Type B pancreatic cell (in vitro differentiated cells): ENCODE results near the gene CYFIP1. TPM values are rescaled to one million over a fixed set of nuclear protein-coding genes. Genes with fewer than 3 reads are reported as not detected.
A peak's percentile ranks its signal among the peaks of the same experiment; 100 is the strongest.

ENCODE experiments used
- DNase-seq: peaks from one replicate; pipeline ENCODE4 v3.0.0; 2021; ENCODE audit warnings: mixed read lengths; ENCODE audit not compliant: unreplicated experiment; ENCODE audit errors: extremely low spot score
- H3K27ac Mint-ChIP-seq: 2 replicates; pipeline ENCODE4 v1.8.0; 2021; ENCODE audit warnings: mild to moderate bottlenecking, mixed read lengths
- H3K27me3 Mint-ChIP-seq: 2 replicates; pipeline ENCODE4 v1.8.0; 2021; ENCODE audit warnings: mixed read lengths
- H3K36me3 Mint-ChIP-seq: 2 replicates; pipeline ENCODE4 v1.8.0; 2021; ENCODE audit warnings: mixed read lengths
- H3K4me1 Mint-ChIP-seq: one replicate; pipeline ENCODE4 v1.8.0; 2021; ENCODE audit warnings: mixed read lengths; ENCODE audit not compliant: unreplicated experiment
- H3K4me3 Mint-ChIP-seq: 2 replicates; pipeline ENCODE4 v1.8.0; 2021; ENCODE audit warnings: mild to moderate bottlenecking, mixed read lengths
- H3K9me3 Mint-ChIP-seq: 2 replicates; pipeline ENCODE4 v1.8.0; 2021; ENCODE audit warnings: mixed read lengths
- CTCF ChIP-seq: fragments of 200-600 bp; sonication (generic); conservative IDR thresholded peaks from 2 replicates; pipeline ENCODE4 v1.5.0; 2021; ENCODE audit warnings: antibody characterized with exemption, mild to moderate bottlenecking
- total RNA-seq: library from RNA; stranded (reverse); gene quantifications from 2 replicates; pipeline ENCODE4 v1.2.1, GENCODE V29; 2021; ENCODE audit warnings: low replicate concordance

Gene CYFIP1
- total RNA-seq, 1 donor from 2014 or later = 108 TPM

DNA sequence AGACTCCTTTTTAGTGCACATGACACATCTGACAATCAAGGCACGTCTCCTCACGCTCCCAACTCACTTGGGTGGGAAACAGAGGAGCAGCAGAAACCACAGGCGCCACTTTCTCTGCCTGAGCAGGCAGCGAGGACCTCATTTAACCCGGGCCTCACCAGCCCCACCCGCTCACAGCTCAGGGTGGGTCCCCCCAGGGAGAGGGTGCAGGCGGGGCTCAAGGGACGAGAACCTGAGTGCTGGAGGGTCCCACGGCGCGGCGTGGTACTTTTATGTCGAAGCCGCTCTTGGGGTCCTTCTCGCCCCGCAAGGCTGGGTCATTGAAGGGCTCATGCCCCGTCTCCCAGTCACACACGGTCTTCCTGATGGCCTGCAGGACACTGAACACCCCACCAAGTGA, 62.6 kb downstream of the CYFIP1 start:
- Mint-ChIP-seq H3K4me1 (no peaks in the 10 kb centered on the region), H3K4me3 (no peak overlapping the region), H3K27me3 (no peaks in the 10 kb centered on the region), H3K27ac (peak overlapping the region; percentile 9), H3K9me3 (no peaks in the 10 kb centered on the region), H3K36me3 (peaks cover 19% of the 10 kb centered on the region)
- no peak for DNase-seq
- no peak for TF ChIP-seq CTCF

- no peak for DNase-seq
- Mint-ChIP-seq H3K9me3 (no peaks in the 10 kb centered on the region), H3K4me1 (no peaks in the 10 kb centered on the region), H3K4me3 (no peak overlapping the region), H3K36me3 (peaks cover 20% of the 10 kb centered on the region), H3K27ac (peak overlapping the region; percentile 9), H3K27me3 (no peaks in the 10 kb centered on the region)
- no peak for TF ChIP-seq CTCF
These were observed 63.4 kb downstream of the CYFIP1 start for GRCh38 chr15:22916606-22917350.

GRCh38 chr15:22915866-22916515, 64.2 kb downstream of the CYFIP1 start:
- Mint-ChIP-seq H3K4me3 (no peak overlapping the region), H3K9me3 (no peaks in the 10 kb centered on the region), H3K36me3 (peaks cover 22% of the 10 kb centered on the region), H3K27me3 (no peaks in the 10 kb centered on the region), H3K4me1 (no peaks in the 10 kb centered on the region), H3K27ac (no peak overlapping the region)
- no peak for TF ChIP-seq CTCF
- no peak for DNase-seq

GRCh38 chr15:22913646-22914380, 66.4 kb downstream of the CYFIP1 start:
- no peaks in the 10 kb centered on the region for H3K9me3 Mint-ChIP-seq
- peaks cover 29% of the 10 kb centered on the region for H3K36me3 Mint-ChIP-seq
- H3K27ac Mint-ChIP-seq = no peak overlapping the region
- H3K27me3 Mint-ChIP-seq = no peaks in the 10 kb centered on the region
- no peaks in the 10 kb centered on the region for H3K4me1 Mint-ChIP-seq
- no peak overlapping the region for H3K4me3 Mint-ChIP-seq
- TF ChIP-seq CTCF = no peak
- no peak for DNase-seq

DNA sequence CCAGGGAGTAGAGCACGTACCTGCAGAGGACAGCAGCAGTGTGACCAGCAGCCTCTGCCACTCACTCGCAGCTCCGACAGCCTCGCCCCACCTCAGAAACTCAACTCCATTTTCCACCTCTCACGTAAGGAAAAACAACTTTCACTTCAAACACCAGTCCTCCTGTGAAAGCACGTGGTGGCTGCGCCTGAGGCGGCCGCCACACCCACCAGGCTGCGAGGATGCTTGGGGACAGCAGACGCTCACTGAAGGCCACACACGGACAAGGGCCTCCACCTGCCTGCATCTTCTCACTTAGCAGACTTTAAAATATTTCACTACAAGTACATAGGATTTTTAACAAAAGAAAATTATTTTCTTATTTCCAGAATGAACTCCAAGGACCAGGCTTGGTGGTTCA, 67.9 kb downstream of the CYFIP1 start:
- Mint-ChIP-seq H3K4me3 (no peak overlapping the region), H3K27me3 (no peaks in the 10 kb centered on the region), H3K27ac (no peak overlapping the region), H3K9me3 (no peaks in the 10 kb centered on the region), H3K4me1 (no peaks in the 10 kb centered on the region), H3K36me3 (peaks cover 31% of the 10 kb centered on the region)
- no peak for TF ChIP-seq CTCF
- DNase-seq = no peak
